ENCODE data around the gene POLR1D. TPM values are rescaled to one million over a fixed set of nuclear protein-coding genes. Genes with fewer than 3 reads are reported as not detected.

Gene POLR1D
- total RNA-seq, 1 donor from 2014 or later: 85.1 TPM

- no peaks in the 10 kb centered on the region for H3K27me3 Mint-ChIP-seq (ENCODE audit: unreplicated experiment)
- TF ChIP-seq CTCF (IDR thresholded peaks at IDR 0.05; ENCODE audit: partially characterized antibody, unreplicated experiment): no peak
- H3K4me1 Mint-ChIP-seq (ENCODE audit: low read depth, unreplicated experiment): no peaks in the 10 kb centered on the region
- H3K36me3 Mint-ChIP-seq (ENCODE audit: unreplicated experiment): no peaks in the 10 kb centered on the region
- H3K4me3 Mint-ChIP-seq (ENCODE audit: unreplicated experiment): no peak overlapping the region
- no peak overlapping the region for H3K27ac Mint-ChIP-seq (ENCODE audit: unreplicated experiment)
- no peaks in the 10 kb centered on the region for H3K9me3 Mint-ChIP-seq (ENCODE audit: unreplicated experiment)
- no peak for DNase-seq
Measured at GRCh38 chr13:27601208-27601607, 20.5 kb upstream of the POLR1D start.

- no peak overlapping the region for H3K27ac Mint-ChIP-seq (ENCODE audit: unreplicated experiment)
- H3K9me3 Mint-ChIP-seq (ENCODE audit: unreplicated experiment): no peaks in the 10 kb centered on the region
- H3K36me3 Mint-ChIP-seq (ENCODE audit: unreplicated experiment): no peaks in the 10 kb centered on the region
- no peak for DNase-seq
- no peaks in the 10 kb centered on the region for H3K4me1 Mint-ChIP-seq (ENCODE audit: low read depth, unreplicated experiment)
- no peak for TF ChIP-seq CTCF (IDR thresholded peaks at IDR 0.05; ENCODE audit: partially characterized antibody, unreplicated experiment)
- no peaks in the 10 kb centered on the region for H3K27me3 Mint-ChIP-seq (ENCODE audit: unreplicated experiment)
- no peak overlapping the region for H3K4me3 Mint-ChIP-seq (ENCODE audit: unreplicated experiment)
Measured at GRCh38 chr13:27601803-27602202, 19.9 kb upstream of the POLR1D start.

DNA sequence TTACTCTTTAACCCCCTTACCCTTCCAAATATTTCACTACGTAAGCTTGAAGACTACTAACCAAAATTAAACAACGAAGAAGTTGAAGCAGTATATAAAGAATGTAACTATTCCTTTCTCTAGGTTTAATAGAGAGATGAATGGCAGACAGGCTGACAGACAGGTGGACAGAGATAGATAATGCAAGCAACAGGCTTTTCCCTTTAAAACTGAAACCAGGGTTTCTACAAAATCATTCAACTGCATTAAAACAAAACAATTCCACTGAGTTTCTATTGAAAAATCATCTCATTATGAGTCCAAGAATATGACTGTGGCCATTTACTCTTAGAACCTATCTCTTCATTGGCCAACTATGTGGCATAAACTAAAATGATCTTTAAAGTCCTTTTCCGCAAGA is 16.6 kb upstream of the POLR1D start:
- no peak overlapping the region for H3K27ac Mint-ChIP-seq (ENCODE audit: unreplicated experiment)
- no peak for DNase-seq
- H3K36me3 Mint-ChIP-seq (ENCODE audit: unreplicated experiment): no peaks in the 10 kb centered on the region
- H3K9me3 Mint-ChIP-seq (ENCODE audit: unreplicated experiment): no peaks in the 10 kb centered on the region
- no peak for TF ChIP-seq CTCF (IDR thresholded peaks at IDR 0.05; ENCODE audit: partially characterized antibody, unreplicated experiment)
- no peaks in the 10 kb centered on the region for H3K4me1 Mint-ChIP-seq (ENCODE audit: low read depth, unreplicated experiment)
- no peak overlapping the region for H3K4me3 Mint-ChIP-seq (ENCODE audit: unreplicated experiment)
- peaks cover 2% of the 10 kb centered on the region for H3K27me3 Mint-ChIP-seq (ENCODE audit: unreplicated experiment)

GRCh38 chr13:27605610-27606200 is 16.0 kb upstream of the POLR1D start:
- Mint-ChIP-seq H3K27ac (ENCODE audit: unreplicated experiment) (no peak overlapping the region), H3K9me3 (ENCODE audit: unreplicated experiment) (no peaks in the 10 kb centered on the region), H3K4me3 (ENCODE audit: unreplicated experiment) (no peak overlapping the region), H3K4me1 (ENCODE audit: low read depth, unreplicated experiment) (no peaks in the 10 kb centered on the region), H3K36me3 (ENCODE audit: unreplicated experiment) (no peaks in the 10 kb centered on the region), H3K27me3 (ENCODE audit: unreplicated experiment) (peaks cover 2% of the 10 kb centered on the region)
- no peak for TF ChIP-seq CTCF (IDR thresholded peaks at IDR 0.05; ENCODE audit: partially characterized antibody, unreplicated experiment)
- no peak for DNase-seq

GRCh38 chr13:27607125-27607524 is 14.6 kb upstream of the POLR1D start:
- TF ChIP-seq CTCF (IDR thresholded peaks at IDR 0.05; ENCODE audit: partially characterized antibody, unreplicated experiment): no peak
- Mint-ChIP-seq H3K9me3 (ENCODE audit: unreplicated experiment) (no peaks in the 10 kb centered on the region), H3K27ac (ENCODE audit: unreplicated experiment) (no peak overlapping the region), H3K4me3 (ENCODE audit: unreplicated experiment) (no peak overlapping the region), H3K4me1 (ENCODE audit: low read depth, unreplicated experiment) (no peaks in the 10 kb centered on the region), H3K27me3 (ENCODE audit: unreplicated experiment) (peaks cover 2% of the 10 kb centered on the region), H3K36me3 (ENCODE audit: unreplicated experiment) (no peaks in the 10 kb centered on the region)
- no peak for DNase-seq
